SW 1271 (cell line): ENCODE results near the gene RTN3.
"Not testable (repeated sequence)": the region's sequence is repeated elsewhere in the genome, so short reads cannot be mapped to it uniquely, and the experiment has no call there.

Experiments used
- DNase-seq, 2 experiments: peaks; one replicate each; lab custom pipeline; 2025; lab: John Stamatoyannopoulos, UW

Gene RTN3

GRCh38 chr11:63682066-63683021, 1.0 kb downstream of the RTN3 start:
- no peak for DNase-seq

GRCh38 chr11:63683133-63683991, 2.1 kb downstream of the RTN3 start:
- no peak for DNase-seq

DNA sequence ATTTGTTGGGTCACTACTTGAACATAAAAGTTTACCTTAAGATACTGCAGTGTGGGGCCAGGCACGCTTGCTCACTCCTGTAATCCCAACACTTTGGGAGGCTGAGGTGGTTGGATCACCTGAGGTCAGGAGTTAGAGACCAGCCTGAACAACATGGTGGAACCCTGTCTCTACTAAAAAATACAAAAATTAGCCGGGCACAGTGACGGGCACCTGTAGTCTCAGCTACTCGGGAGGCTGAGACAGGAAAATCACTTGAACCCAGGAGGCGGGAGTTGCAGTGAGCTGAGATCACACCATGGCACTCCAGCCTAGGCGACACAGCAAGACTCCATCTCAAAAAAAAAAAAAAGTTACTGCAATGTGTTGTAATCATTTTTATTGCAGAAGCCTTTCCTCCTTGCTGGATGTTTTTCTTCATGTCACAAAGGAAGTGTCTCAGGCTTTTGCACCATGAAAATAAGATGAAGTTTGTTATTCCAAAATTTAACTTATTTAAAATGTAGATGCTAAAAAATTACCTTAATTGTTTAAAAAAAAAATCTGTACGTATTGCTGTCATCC, 3.9 kb downstream of the RTN3 start:
- not testable (repeated sequence) for DNase-seq

- DNase-seq = no peak
Observed at GRCh38 chr11:63686926-63687325, 5.6 kb downstream of the RTN3 start.

DNA sequence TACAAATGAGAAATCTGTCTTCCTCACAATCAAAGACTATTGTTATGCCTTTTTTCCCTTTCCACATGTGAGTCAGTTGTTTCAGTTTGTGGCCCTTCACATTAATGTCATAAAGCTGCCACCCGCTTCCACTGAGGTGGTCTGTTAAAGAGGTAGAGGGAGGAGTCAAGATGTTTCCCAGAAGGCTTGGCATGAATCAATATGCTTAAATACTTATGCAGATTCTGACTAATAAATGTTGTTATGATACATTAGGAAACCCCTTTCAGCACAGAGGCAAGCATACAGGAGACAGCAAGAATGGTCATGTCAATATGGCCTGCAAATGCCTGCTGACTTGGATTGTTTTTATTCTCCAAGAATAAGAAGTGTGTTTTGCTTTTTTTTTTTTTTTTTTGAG, 6.5 kb downstream of the RTN3 start:
- DNase-seq = no peak

- no peak for DNase-seq
Observed at GRCh38 chr11:63694596-63694995, 13.3 kb downstream of the RTN3 start.

- no peak for DNase-seq
Observed at GRCh38 chr11:63698976-63699733, 17.9 kb downstream of the RTN3 start.

DNA sequence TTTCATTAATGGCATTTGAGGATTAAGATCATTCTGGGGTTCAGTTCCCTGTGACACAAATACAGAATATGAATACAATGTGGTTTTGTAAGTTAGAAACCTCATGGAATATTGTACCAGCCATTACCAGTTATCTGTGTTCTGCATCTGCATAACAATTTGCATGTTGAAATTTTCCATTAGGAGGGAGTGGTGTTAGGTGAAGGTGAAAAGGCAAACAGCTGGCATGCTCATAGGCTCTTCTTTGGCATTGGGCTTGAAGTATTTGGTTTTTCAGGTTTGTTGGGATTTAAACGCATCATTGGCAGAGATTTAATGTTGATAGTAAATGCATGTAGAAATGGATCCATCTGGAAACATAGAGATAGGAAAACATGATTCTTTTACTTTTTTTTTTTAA, 18.6 kb downstream of the RTN3 start:
- DNase-seq = no peak

DNA sequence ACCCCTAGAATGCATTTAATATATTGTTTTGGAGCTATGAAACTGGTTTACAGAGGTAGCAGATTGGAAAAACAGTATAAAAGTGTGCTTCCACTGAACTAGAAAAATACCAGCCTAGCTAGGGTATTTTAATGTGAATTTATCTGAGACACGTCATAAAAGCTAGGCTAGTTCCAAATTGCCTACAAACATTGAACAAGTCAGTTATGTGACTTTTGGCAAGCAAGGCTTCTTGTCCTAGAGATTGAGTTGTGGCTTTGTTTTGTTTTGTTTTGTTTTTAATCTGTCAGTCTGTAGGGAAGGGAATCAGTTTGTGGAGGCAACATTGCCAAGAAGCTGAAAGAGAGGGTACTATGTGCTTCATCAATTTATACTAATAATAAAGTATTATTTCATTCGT, 24.2 kb downstream of the RTN3 start:
- DNase-seq = no peak

DNA sequence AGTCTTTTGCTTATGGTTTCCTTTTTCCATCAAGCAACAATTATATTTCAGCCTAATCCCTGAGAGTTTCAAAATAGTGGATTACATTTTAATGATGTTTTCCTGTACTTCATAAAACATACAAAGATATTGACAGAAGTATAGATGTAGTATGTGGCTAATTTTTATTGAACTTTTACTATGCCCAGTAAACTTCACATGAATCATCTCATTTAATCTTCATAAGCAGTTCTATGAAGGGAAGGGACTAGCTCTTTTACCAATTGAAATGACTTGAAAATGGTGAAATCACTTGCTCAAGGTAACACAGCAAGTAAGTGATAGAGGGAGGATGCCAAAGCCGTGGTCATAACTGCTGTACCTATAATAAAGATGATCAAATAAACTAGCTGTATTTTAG, 27.5 kb downstream of the RTN3 start:
- DNase-seq = no peak

- no peak for DNase-seq
Observed at GRCh38 chr11:63709336-63709884, 28.1 kb downstream of the RTN3 start.

DNA sequence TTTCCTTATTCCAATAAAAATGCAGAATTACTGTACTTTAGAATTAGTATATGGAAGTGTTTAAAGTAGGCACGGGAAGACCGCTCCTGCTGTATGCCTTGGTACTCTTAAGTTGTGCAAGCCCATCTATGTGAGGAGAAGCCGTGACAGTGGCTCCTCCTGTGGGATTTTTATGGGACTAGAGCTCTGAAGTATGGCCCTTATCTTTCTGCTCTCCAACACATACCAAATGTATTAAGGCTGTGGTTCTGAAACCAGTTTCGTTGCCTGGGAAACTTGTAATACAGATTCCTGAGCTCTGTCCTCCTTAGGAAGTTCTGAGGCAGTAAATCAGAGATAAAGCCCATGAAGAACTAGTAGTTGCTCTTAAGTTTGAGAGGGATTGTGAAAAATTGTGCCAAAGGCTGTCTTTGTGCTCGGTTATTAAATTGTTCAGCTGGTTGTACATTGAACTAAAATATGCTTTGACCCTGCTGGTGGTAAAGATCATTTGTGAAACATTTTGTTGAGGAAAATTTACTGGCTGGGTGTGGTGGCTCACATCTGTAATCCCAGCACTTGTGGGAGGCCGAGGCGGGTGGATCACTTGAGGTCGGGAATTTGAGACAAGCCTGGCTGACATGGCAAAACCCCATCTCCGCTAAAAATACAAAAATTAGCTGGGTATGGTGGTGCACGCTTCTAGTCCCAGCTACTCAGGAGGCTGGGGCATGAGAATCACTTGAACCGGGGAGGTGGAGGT, 29.3 kb downstream of the RTN3 start:
- no peak for DNase-seq

DNA sequence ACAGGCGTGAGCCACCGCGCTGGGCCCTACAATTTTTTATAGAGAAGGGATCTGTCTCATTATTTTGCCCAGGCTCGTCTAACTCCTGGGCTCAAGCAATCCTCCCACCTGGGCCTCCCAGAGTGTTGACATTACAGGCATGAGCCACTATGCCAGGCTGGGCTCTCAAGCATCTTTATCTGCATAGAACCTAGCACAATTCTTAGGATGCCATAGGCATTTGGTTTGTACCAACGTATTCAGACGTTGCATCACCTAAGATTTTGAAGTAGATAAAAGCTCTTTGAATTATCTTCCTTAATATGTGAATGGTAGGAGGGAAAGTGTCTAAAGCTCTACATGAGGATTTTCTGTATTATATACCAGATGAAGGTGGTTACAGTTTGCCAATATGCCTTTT, 30.5 kb downstream of the RTN3 start:
- no peak for DNase-seq

DNA sequence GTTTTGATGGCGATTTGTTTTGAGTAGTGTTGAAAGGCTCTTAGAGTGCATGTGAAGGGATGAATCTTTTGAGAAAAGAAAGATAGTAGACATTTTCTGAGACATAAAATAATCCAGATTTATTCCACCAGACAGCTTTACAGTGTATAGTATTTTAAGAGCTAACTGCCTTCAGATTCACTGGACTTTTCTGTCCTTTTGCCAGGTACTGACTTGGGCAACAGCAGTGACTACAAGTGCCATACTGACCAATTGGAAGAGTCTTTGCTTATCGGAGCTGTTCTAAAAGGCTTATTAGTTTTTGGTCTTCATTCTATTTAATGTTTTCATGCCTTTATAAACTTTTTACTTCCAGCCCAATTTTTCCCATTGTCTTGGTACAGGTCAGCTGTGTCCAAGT, 32.5 kb downstream of the RTN3 start:
- DNase-seq = no peak

- no peak for DNase-seq
Observed at GRCh38 chr11:63716046-63716445, 34.7 kb downstream of the RTN3 start.

DNA sequence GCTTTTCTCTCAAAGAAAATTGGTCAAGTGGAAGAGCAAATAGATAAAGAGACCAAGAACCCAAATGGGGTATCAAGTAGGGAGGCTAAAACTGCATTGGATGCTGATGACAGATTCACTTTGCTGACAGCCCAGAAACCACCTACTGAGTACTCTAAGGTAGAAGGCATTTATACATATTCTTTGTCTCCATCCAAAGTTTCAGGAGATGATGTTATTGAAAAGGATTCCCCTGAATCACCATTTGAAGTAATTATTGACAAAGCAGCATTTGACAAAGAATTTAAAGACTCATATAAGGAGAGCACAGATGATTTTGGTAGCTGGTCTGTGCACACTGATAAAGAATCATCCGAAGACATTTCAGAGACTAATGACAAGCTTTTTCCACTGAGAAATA, 37.7 kb downstream of the RTN3 start:
- DNase-seq = no peak

- DNase-seq = no peak
Observed at GRCh38 chr11:63719987-63720386, 38.7 kb downstream of the RTN3 start.

- DNase-seq = no peak
Observed at GRCh38 chr11:63720611-63721010, 39.3 kb downstream of the RTN3 start.

GRCh38 chr11:63729326-63729725, 48.0 kb downstream of the RTN3 start:
- no peak for DNase-seq

- DNase-seq = no peak
Observed at GRCh38 chr11:63736864-63737263, 55.6 kb downstream of the RTN3 start.

DNA sequence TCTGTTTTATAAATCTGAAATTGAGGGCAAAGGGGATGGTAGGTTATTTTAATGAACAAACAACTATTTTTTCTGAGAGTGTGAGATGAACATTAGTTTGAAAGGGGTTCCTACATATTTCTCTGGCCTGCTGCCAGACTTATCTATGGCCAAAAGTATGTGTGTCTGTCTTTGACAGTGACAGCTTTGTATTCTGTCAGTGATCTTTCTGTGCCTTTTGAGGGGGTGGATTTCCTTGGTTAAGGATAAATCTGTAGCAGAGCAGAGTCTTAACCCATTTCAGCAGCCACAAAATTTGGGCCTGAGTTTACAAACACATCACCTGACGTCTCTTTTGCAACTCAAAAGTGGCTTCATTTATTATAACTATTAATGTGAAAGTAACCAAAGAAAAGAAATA, 56.4 kb downstream of the RTN3 start:
- DNase-seq = no peak
